HepG2 (cell line): ENCODE measurements around the gene SPON1. TPM values are rescaled to one million over a fixed set of nuclear protein-coding genes. Genes with fewer than 3 reads are reported as not detected.

ENCODE experiments used
- ATAC-seq: fragments of 200-7000 bp; cut with Tn5 transposase; 3 replicates; pipeline ENCODE4 v1.9.1; 2020; ENCODE audit warnings: mild to moderate bottlenecking, moderate library complexity
- BruUV-seq: library from RNA; stranded (reverse); fragments of 400-500 nt; replicated peaks from 2 replicates; lab custom pipeline; 2021; lab: Mats Ljungman, UMichigan
- CTCF ChIA-PET: fragments of 300-600 bp; formaldehyde crosslinking; extraction: SDS; loops from one replicate; lab custom pipeline; 2021; ENCODE audit warnings: low total read pairs, inconsistent platforms, low intra/inter-chr PET ratio; lab: Yijun Ruan, JAX
- POLR2A ChIA-PET: fragments of 350-600 bp; sonication (Branson Sonifier 250); formaldehyde crosslinking; loops from one replicate; lab custom pipeline; 2020; ENCODE audit warnings: antibody characterized with exemption, inconsistent platforms; lab: Yijun Ruan, JAX
- DNase-seq: peaks from one replicate; pipeline ENCODE4 v3.0.0-alpha.2; 2015; ENCODE audit warnings: low spot score
- FAIRE-seq: peaks from 3 replicates; lab custom pipeline; 2011; peaks lifted over from hg19 to GRCh38; lab: Jason Lieb, UNC
- H2AFZ ChIP-seq: one replicate; pipeline ENCODE4 v1.6.1; 2011; ENCODE audit warnings: low read length, inconsistent platforms
- H3K27ac ChIP-seq: fragments of 300-600 bp; 3 replicates; pipeline ENCODE4 v1.8.0; 2011; ENCODE audit warnings: mixed run types, mild to moderate bottlenecking, mixed read lengths, low read length, inconsistent platforms; ENCODE audit not compliant: insufficient read depth; ENCODE audit errors: extremely low read length
- H3K27me3 ChIP-seq, 2 experiments: fragments of 200-600 bp in 1 of 2; 2 replicates in 1 of 2; 3 replicates in 1 of 2; pipeline versions ENCODE4 v1.6.0 to v1.8.0; 2011; ENCODE audit warnings: low read length in 2 of 2, mild to moderate bottlenecking in 2 of 2, moderate library complexity in 2 of 2, inconsistent platforms in 1 of 2; ENCODE audit not compliant: insufficient read depth in 2 of 2, control insufficient read depth in 1 of 2
- H3K36me3 ChIP-seq, 2 experiments: fragments of 200-600 bp in 1 of 2; replicated peaks in 1 of 2; 2 replicates in 1 of 2; 3 replicates in 1 of 2; pipeline versions ENCODE4 v1.5.1 to v1.8.0; 2011; ENCODE audit warnings: low read length in 2 of 2, inconsistent platforms in 1 of 2; ENCODE audit not compliant: insufficient read depth in 2 of 2, control insufficient read depth in 1 of 2
- H3K4me1 ChIP-seq: 2 replicates; pipeline ENCODE4 v1.5.1; 2012; ENCODE audit warnings: low read length, inconsistent platforms; ENCODE audit not compliant: insufficient read depth
- H3K4me2 ChIP-seq: 2 replicates; pipeline ENCODE4 v1.6.0; 2011; ENCODE audit warnings: low read depth, low read length, inconsistent platforms
- H3K4me3 ChIP-seq, 3 experiments: fragments of 200-600 bp in 1 of 3; sonication (generic), shearing (Covaris generic) in 1 of 3; replicated peaks in 1 of 3; 2 replicates each; pipeline ENCODE4 v1.5.1; 2011 to 2016; ENCODE audit warnings: low read length in 3 of 3, inconsistent platforms in 2 of 3, low read depth in 2 of 3, mild to moderate bottlenecking in 2 of 3, control low read depth in 1 of 3, mixed read lengths in 1 of 3; ENCODE audit not compliant: insufficient read depth in 1 of 3
- H3K79me2 ChIP-seq: one replicate; pipeline ENCODE4 v1.6.1; 2011; ENCODE audit warnings: low read length, inconsistent platforms; ENCODE audit not compliant: insufficient read depth
- H3K9ac ChIP-seq: 2 replicates; pipeline ENCODE4 v1.6.0; 2011; ENCODE audit warnings: mild to moderate bottlenecking, low read depth, low read length, inconsistent platforms; ENCODE audit not compliant: insufficient read depth
- H3K9me3 ChIP-seq: 2 replicates; pipeline ENCODE4 v1.5.1; 2012; ENCODE audit warnings: mild to moderate bottlenecking, low read length
- H4K20me1 ChIP-seq: 2 replicates; pipeline ENCODE4 v1.6.0; 2011; ENCODE audit warnings: inconsistent platforms, mild to moderate bottlenecking, low read length, moderate library complexity; ENCODE audit not compliant: insufficient read depth
- ATF7-NPFF ChIP-seq: sonication (generic); formaldehyde crosslinking; IDR thresholded peaks from 2 replicates; pipeline ENCODE4 v1.8.1; 2023; ENCODE audit warnings: mild to moderate bottlenecking, low read depth, missing genetic modification reagents, moderate library complexity
- FOSL1 ChIP-seq: sonication (generic); formaldehyde crosslinking; IDR thresholded peaks from 2 replicates; pipeline ENCODE4 v1.9.0; 2021; ENCODE audit warnings: missing genetic modification reagents, borderline replicate concordance
- FOXP1 ChIP-seq, 2 experiments: fragments of 450-650 bp in 1 of 2; IDR thresholded peaks; 2 replicates each; pipeline ENCODE4 v1.6.1; 2017 to 2018; ENCODE audit warnings: antibody characterized with exemption in 1 of 2
- SNAPC2 ChIP-seq: sonication (generic); formaldehyde crosslinking; IDR thresholded peaks from 2 replicates; pipeline ENCODE4 v1.8.1; 2022; ENCODE audit warnings: mild to moderate bottlenecking, missing genetic modification reagents
- SRSF4 ChIP-seq: fragments of 200-400 bp; formaldehyde crosslinking; IDR thresholded peaks from one replicate; pipeline ENCODE4 v1.6.1; 2018; ENCODE audit warnings: mild to moderate bottlenecking, low read depth, low read length, moderate library complexity; ENCODE audit not compliant: poor library complexity, severe bottlenecking
- ZNF775 ChIP-seq: sonication (generic); formaldehyde crosslinking; IDR thresholded peaks from 2 replicates; pipeline ENCODE4 v1.4.0; 2020; ENCODE audit warnings: missing genetic modification reagents, mild to moderate bottlenecking, moderate library complexity, borderline replicate concordance
- ZSCAN30 ChIP-seq: sonication (generic); formaldehyde crosslinking; IDR thresholded peaks from 2 replicates; pipeline ENCODE4 v1.5.0; 2020; ENCODE audit warnings: mild to moderate bottlenecking, missing genetic modification reagents
- WGBS: methylation state at CpG from one replicate; pipeline ENCODE4 v1.1.6; 2017; ENCODE audit warnings: low lambda C conversion rate; 5-methylcytosine and 5-hydroxymethylcytosine counted together
- in situ Hi-C: cut with HindIII; loops from 2 replicates; pipeline ENCODE4 v1.10.0; 2017; ENCODE audit warnings: low pct_unique_long_range_greater_than_20kb; ENCODE audit not compliant: extremely low pct_ligation_motif_present
- intact Hi-C: fragments of 100-400 bp; cut with micrococcal nuclease; formaldehyde crosslinking; loops from one replicate; pipeline ENCODE4 v1.10.0; 2022; ENCODE audit not compliant: unreplicated experiment
- polyA plus RNA-seq, 8 experiments: library from polyadenylated mRNA; depleted of rRNA in 3 of 8; stranded (reverse) in 7 of 8; unstranded in 1 of 8; fragments of >200 nt; fragmentation: Illumina TruSeq in 4 of 8; extraction: Trizol in 4 of 8; gene quantifications; 2 replicates each; pipeline versions ENCODE4 v1.2.1 to v1.2.3, GENCODE V29; 2011 to 2016; ENCODE audit warnings: low read depth in 4 of 8, missing spikeins in 1 of 8, mixed read lengths in 1 of 8; ENCODE audit not compliant: insufficient read depth in 1 of 8
- total RNA-seq, 5 experiments: library from RNA; depleted of rRNA; stranded (reverse); fragments of >200 nt; fragmentation: Illumina TruSeq; extraction: Trizol; gene quantifications; 2 replicates each; pipeline ENCODE4 v1.2.3, GENCODE V29; 2016; ENCODE audit warnings: low read depth in 1 of 5
- TF ChIP-seq, protein P1 (sequence below), 2 experiments: sonication (generic) in 1 of 2; formaldehyde crosslinking in 1 of 2; IDR thresholded peaks; 2 replicates each; pipeline versions ENCODE4 v1.4.0 to v1.6.1; 2018 to 2020; ENCODE audit warnings: missing genetic modification reagents in 2 of 2, borderline replicate concordance in 1 of 2, low read depth in 1 of 2, mild to moderate bottlenecking in 1 of 2, missing biosample characterization in 1 of 2

SPON1 gene
- total and polyA plus RNA-seq, 2 of the 13 experiments (the other 11 are each of a cell fraction or from before 2014, with no cell fraction given): not detected

DNA sequence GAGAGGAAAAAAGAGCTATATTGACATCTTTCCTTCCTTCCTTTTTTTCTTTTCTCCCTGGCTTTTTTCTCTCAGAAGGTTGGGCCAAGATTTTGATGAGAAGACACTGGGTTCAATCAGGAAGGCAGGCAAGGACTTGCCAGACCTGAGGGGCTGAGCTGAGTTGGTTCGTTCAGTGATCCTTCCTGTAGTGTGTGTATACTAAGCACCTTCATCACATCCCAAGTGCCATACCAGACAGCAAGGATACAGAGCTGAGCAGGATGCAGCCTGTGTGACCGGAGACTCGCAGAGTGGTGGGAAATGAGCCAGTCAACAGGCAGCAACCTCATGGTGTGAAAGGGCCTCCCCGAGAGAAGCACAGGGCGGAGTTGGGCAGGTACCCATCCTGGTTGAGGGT, 95.5 kb downstream of the SPON1 start (continued):
- TF ChIP-seq, protein P1, sequence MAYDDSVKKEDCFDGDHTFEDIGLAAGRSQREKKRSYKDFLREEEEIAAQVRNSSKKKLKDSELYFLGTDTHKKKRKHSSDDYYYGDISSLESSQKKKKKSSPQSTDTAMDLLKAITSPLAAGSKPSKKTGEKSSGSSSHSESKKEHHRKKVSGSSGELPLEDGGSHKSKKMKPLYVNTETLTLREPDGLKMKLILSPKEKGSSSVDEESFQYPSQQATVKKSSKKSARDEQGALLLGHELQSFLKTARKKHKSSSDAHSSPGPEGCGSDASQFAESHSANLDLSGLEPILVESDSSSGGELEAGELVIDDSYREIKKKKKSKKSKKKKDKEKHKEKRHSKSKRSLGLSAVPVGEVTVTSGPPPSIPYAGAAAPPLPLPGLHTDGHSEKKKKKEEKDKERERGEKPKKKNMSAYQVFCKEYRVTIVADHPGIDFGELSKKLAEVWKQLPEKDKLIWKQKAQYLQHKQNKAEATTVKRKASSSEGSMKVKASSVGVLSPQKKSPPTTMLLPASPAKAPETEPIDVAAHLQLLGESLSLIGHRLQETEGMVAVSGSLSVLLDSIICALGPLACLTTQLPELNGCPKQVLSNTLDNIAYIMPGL (CRISPR knock-in tag; IDR thresholded peaks at IDR 0.05; ENCODE audit: borderline replicate concordance in 1 of 2, low read depth in 1 of 2): no peak

DNA sequence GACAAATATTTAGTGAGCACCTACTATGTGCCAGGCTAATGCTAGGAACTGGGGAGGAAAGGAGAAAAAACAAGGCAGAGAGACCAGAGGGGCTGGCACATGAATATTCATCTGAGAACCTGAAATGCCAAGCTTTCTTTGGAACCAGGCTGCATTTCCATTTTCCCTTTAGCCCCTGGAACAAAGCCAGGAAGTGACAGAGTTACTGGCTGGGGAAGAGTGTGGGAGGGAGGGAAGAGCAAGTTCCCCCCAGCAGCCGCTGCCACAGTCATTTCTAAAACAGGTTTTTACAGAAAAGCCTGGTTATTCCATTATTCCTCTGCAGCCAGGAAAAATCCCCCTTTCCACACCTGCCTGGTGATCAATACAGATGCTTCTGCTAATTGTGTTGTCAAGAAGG, 97.0 kb downstream of the SPON1 start:
- no peak for FAIRE-seq
- 0% methylated on average over 1 of the region's 1 CpG for WGBS
- DNase-seq: no peak
- H3K27me3 ChIP-seq: peaks cover 0 to 3% of the 10 kb centered on the region in 2 experiments; a peak in 1 of 5 replicates
- H3K9me3 ChIP-seq: no peaks in the 10 kb centered on the region
- H4K20me1 ChIP-seq: no peaks in the 10 kb centered on the region
- ATAC-seq: no peak
- in situ Hi-C loops: no loop called here
- intact Hi-C loops: no loop called here
- CTCF ChIA-PET: no interaction called here
- POLR2A ChIA-PET: no interaction called here
- no peak overlapping the region for H2AFZ ChIP-seq
- no peak overlapping the region for H3K9ac ChIP-seq
- no peak overlapping the region for H3K4me3 ChIP-seq
- H3K4me2 ChIP-seq: no peak overlapping the region
- no peak overlapping the region for H3K27ac ChIP-seq
- no peaks in the 10 kb centered on the region for H3K4me1 ChIP-seq
- TF ChIP-seq FOXP1 (IDR thresholded peaks at IDR 0.05): no peak
- TF ChIP-seq FOXP1 (CRISPR knock-in tag; IDR thresholded peaks at IDR 0.05): no peak
- TF ChIP-seq FOSL1: no peak
- TF ChIP-seq ZNF775 (CRISPR knock-in tag): no peak
- no peak for TF ChIP-seq SNAPC2
- no peak for TF ChIP-seq SRSF4
- TF ChIP-seq ATF7-NPFF (CRISPR knock-in tag): no peak
- TF ChIP-seq ZSCAN30: no peak
- no peaks in the 10 kb centered on the region for H3K36me3 ChIP-seq
- BruUV-seq: no TSS peak
- no peaks in the 10 kb centered on the region for H3K79me2 ChIP-seq
